ENCODE measurements around the gene POPDC2. TPM values are rescaled to one million over a fixed set of nuclear protein-coding genes. Genes with fewer than 3 reads are reported as not detected.
"Not testable (repeated sequence)": the region's sequence is repeated elsewhere in the genome, so short reads cannot be mapped to it uniquely, and the experiment has no call there.

POPDC2 gene
- total RNA-seq, 2 experiments from 2014 or later = 1.4 to 1.7 TPM

DNA sequence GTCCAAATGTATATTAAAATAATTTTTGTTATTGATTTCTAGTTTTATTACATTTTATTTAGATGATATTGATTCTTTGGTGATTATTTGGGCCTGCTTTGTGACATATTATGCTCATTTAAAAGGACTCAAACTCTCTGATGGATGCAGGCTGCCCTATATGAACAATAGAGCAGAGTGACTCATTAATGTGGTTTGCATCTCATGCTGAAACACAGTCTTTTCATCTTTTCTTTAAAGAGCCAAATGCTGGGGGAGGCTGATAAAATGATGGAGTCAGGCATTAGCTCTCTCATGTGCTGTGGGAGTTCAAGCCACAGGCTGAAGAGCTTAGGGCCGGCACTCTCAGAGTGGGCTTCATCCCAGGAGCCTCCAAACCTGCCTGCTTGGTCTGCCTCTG is 55.5 kb downstream of the POPDC2 start:
- peaks cover 2% of the 10 kb centered on the region for H3K27me3 Mint-ChIP-seq
- intact Hi-C loops (cut with DNase I, micrococcal nuclease) = no loop called here
- DNase-seq (no peak), ATAC-seq (peak; percentile 78)
- ChIA-PET CTCF (no interaction called here), POLR2A (no interaction called here)
- no peaks in the 10 kb centered on the region for H3K9me3 Mint-ChIP-seq (ENCODE audit: low read depth)
- H3K4me1 Mint-ChIP-seq = peaks cover 6% of the 10 kb centered on the region
- no peak overlapping the region for H3K4me3 Mint-ChIP-seq
- H3K27ac Mint-ChIP-seq = no peak overlapping the region
- no peaks in the 10 kb centered on the region for H3K36me3 Mint-ChIP-seq (ENCODE audit: low read depth)

- intact Hi-C loops (cut with DNase I, micrococcal nuclease) = no loop called here
- no peak for ATAC-seq
Measured at GRCh38 chr3:119602676-119603075, 57.7 kb downstream of the POPDC2 start.

GRCh38 chr3:119601154-119601553 is 59.2 kb downstream of the POPDC2 start:
- intact Hi-C loops (cut with DNase I, micrococcal nuclease) = loop anchor here in 1 of 2 experiments (2.0 kb wide), 1 partner anchor 76 kb away; the partner anchor contains the start of gene COX17
- H3K9me3 Mint-ChIP-seq (ENCODE audit: low read depth) = no peaks in the 10 kb centered on the region
- ATAC-seq = peak; percentile 70
- peaks cover 8% of the 10 kb centered on the region for H3K4me1 Mint-ChIP-seq
- ChIA-PET POLR2A (no interaction called here), CTCF (no interaction called here)
- H3K27ac Mint-ChIP-seq = no peak overlapping the region
- no peak overlapping the region for H3K4me3 Mint-ChIP-seq
- H3K36me3 Mint-ChIP-seq (ENCODE audit: low read depth) = no peaks in the 10 kb centered on the region
- no peaks in the 10 kb centered on the region for H3K27me3 Mint-ChIP-seq
- DNase-seq = peak; percentile 44

More at GRCh38 chr3:119602676-119603075, 57.7 kb downstream of the POPDC2 start:
- Mint-ChIP-seq H3K27me3 (no peaks in the 10 kb centered on the region), H3K4me3 (no peak overlapping the region), H3K27ac (no peak overlapping the region), H3K36me3 (ENCODE audit: low read depth) (no peaks in the 10 kb centered on the region), H3K4me1 (peaks cover 6% of the 10 kb centered on the region), H3K9me3 (ENCODE audit: low read depth) (no peaks in the 10 kb centered on the region)
- no peak for DNase-seq
- ChIA-PET POLR2A (no interaction called here), CTCF (no interaction called here)

GRCh38 chr3:119600732-119601131 is 59.7 kb downstream of the POPDC2 start:
- POLR2A ChIA-PET = no interaction called here
- intact Hi-C loops (cut with DNase I, micrococcal nuclease) = loop anchor here in 1 of 2 experiments (2.0 kb wide), 1 partner anchor 76 kb away; the partner anchor contains the start of gene COX17
- Mint-ChIP-seq H3K27ac (no peak overlapping the region), H3K36me3 (ENCODE audit: low read depth) (no peaks in the 10 kb centered on the region), H3K9me3 (ENCODE audit: low read depth) (no peaks in the 10 kb centered on the region), H3K4me1 (peaks cover 8% of the 10 kb centered on the region), H3K27me3 (no peaks in the 10 kb centered on the region), H3K4me3 (no peak overlapping the region)
- CTCF ChIA-PET = interaction anchor here (0.6 to 1.1 kb wide), 2 partner anchors 80 to 102 kb away, joined by 3 to 4 read pairs; partner anchors contain the start of gene TIMMDC1
- ATAC-seq (peak; percentile 80), DNase-seq (peak; percentile 65)

- H3K4me1 Mint-ChIP-seq = peaks cover 8% of the 10 kb centered on the region
Measured at GRCh38 chr3:119599558-119600174, 60.7 kb downstream of the POPDC2 start.

GRCh38 chr3:119598410-119599098 is 61.8 kb downstream of the POPDC2 start:
- CTCF ChIA-PET = no interaction called here
- no peak for DNase-seq
- H3K36me3 Mint-ChIP-seq (ENCODE audit: low read depth) = no peaks in the 10 kb centered on the region
- intact Hi-C loops (cut with DNase I, micrococcal nuclease) = no loop called here
- peak; percentile 23 for ATAC-seq
- H3K27me3 Mint-ChIP-seq = no peaks in the 10 kb centered on the region
- no peak overlapping the region for H3K27ac Mint-ChIP-seq
- POLR2A ChIA-PET = no interaction called here
- no peak overlapping the region for H3K4me3 Mint-ChIP-seq
- H3K4me1 Mint-ChIP-seq = peaks cover 6% of the 10 kb centered on the region
- no peaks in the 10 kb centered on the region for H3K9me3 Mint-ChIP-seq (ENCODE audit: low read depth)

More at GRCh38 chr3:119599558-119600174, 60.7 kb downstream of the POPDC2 start:
- POLR2A ChIA-PET = no interaction called here
- Mint-ChIP-seq H3K36me3 (ENCODE audit: low read depth) (no peaks in the 10 kb centered on the region), H3K27ac (no peak overlapping the region), H3K4me3 (no peak overlapping the region), H3K9me3 (ENCODE audit: low read depth) (no peaks in the 10 kb centered on the region), H3K27me3 (no peaks in the 10 kb centered on the region)
- ATAC-seq (no peak), DNase-seq (no peak)
- intact Hi-C loops (cut with DNase I, micrococcal nuclease) = loop anchor here in 1 of 2 experiments (2.0 kb wide), 1 partner anchor 77 kb away; the partner anchor contains the start of gene COX17
- CTCF ChIA-PET = interaction anchor here (0.5 to 1.1 kb wide), 2 partner anchors 81 to 177 kb away, joined by 4 read pairs; no protein-coding TSS in a partner anchor

GRCh38 chr3:119597548-119598288 is 62.7 kb downstream of the POPDC2 start, which contains the start of gene PLA1A:
Gene PLA1A (plus strand): TSS chr3:119597885. CDS start chr3:119597914, 29 bp downstream.
- ChIA-PET CTCF (no interaction called here), POLR2A (no interaction called here)
- DNase-seq (no peak), ATAC-seq (no peak)
- peaks cover 6% of the 10 kb centered on the region for H3K4me1 Mint-ChIP-seq
- intact Hi-C loops (cut with DNase I, micrococcal nuclease) = no loop called here
- peaks cover 2% of the 10 kb centered on the region for H3K27me3 Mint-ChIP-seq
- H3K9me3 Mint-ChIP-seq (ENCODE audit: low read depth) = no peaks in the 10 kb centered on the region
- H3K4me3 Mint-ChIP-seq = no peak within 1 kb of the TSS
- no peak within 1 kb of the TSS for H3K27ac Mint-ChIP-seq
- no peaks in the 10 kb centered on the region for H3K36me3 Mint-ChIP-seq (ENCODE audit: low read depth)

DNA sequence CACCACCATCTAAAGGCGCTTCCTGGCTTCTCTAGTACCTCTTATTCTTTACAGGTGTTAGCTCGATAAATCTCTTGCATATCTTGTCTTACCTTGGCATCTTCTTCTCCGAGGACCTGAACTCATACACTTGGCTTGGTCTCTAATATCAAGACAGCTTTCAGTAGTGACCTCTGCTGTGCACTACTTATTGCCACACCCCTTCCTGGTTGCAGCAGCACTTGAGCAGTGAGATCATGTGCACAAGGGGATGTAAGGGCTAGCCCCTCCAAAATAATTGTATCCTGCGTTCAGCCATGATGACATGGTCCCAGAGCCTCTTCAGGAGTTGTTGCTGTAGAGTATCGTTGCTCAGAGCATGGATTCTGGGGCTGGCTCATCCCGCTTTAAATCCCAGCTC is 64.0 kb downstream of the POPDC2 start:
- DNase-seq (no peak), ATAC-seq (no peak)
- no peak overlapping the region for H3K4me3 Mint-ChIP-seq
- H3K36me3 Mint-ChIP-seq (ENCODE audit: low read depth) = no peaks in the 10 kb centered on the region
- ChIA-PET POLR2A (no interaction called here), CTCF (interaction anchor here (0.7 kb wide), 1 partner anchor 618 kb away, joined by 3 read pairs; no protein-coding TSS in a partner anchor)
- no peak overlapping the region for H3K27ac Mint-ChIP-seq
- no peaks in the 10 kb centered on the region for H3K9me3 Mint-ChIP-seq (ENCODE audit: low read depth)
- peaks cover 2% of the 10 kb centered on the region for H3K27me3 Mint-ChIP-seq
- H3K4me1 Mint-ChIP-seq = peaks cover 6% of the 10 kb centered on the region
- intact Hi-C loops (cut with DNase I, micrococcal nuclease) = no loop called here

DNA sequence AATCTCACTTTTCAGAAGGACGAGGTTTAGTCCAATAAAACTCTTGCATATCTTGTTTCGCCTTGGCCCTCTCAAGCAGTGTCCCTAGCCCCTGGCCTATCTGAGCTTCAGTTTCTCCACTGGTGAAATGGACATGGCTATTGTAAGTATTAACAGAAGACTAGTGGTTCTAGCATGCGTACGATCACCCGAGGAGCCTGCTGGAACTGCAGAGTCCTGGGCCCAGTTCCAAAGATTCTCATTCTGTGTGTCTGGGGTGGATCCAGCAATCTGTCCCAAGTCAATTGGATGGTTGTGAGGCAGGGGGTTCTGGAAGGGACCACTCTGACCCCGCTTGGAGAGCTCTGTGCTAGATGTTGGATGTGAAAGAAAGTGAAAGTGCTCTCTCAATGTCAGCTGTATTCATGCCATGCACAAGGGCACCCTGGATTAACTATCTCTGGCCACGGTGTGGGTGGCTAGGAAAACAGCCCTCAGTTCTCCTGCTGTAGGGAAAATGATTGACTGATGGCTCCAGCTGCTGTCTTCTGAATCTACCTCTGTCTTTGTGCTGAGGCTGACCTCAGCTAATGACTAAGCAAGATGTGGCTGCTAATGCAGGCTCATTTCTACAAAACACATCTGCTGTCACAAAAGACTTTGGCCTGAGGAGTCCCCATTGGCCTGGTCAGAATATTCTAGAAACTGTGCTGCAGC is 64.6 kb downstream of the POPDC2 start:
- peaks cover 2% of the 10 kb centered on the region for H3K27me3 Mint-ChIP-seq
- H3K4me3 Mint-ChIP-seq = no peak overlapping the region
- no peak overlapping the region for H3K27ac Mint-ChIP-seq
- no peak for DNase-seq
- intact Hi-C loops (cut with DNase I, micrococcal nuclease) = no loop called here
- POLR2A ChIA-PET = no interaction called here
- CTCF ChIA-PET = no interaction called here
- no peaks in the 10 kb centered on the region for H3K9me3 Mint-ChIP-seq (ENCODE audit: low read depth)
- no peaks in the 10 kb centered on the region for H3K36me3 Mint-ChIP-seq (ENCODE audit: low read depth)
- no peak for ATAC-seq
- H3K4me1 Mint-ChIP-seq = peaks cover 2% of the 10 kb centered on the region

GRCh38 chr3:119594929-119595328 is 65.5 kb downstream of the POPDC2 start:
- H3K9me3 Mint-ChIP-seq (ENCODE audit: low read depth); H3K36me3 Mint-ChIP-seq (ENCODE audit: low read depth); POLR2A ChIA-PET; H3K27ac Mint-ChIP-seq; ATAC-seq; H3K27me3 Mint-ChIP-seq; intact Hi-C loops (cut with DNase I, micrococcal nuclease); DNase-seq; H3K4me3 Mint-ChIP-seq; H3K4me1 Mint-ChIP-seq; CTCF ChIA-PET: not testable (repeated sequence)

DNA sequence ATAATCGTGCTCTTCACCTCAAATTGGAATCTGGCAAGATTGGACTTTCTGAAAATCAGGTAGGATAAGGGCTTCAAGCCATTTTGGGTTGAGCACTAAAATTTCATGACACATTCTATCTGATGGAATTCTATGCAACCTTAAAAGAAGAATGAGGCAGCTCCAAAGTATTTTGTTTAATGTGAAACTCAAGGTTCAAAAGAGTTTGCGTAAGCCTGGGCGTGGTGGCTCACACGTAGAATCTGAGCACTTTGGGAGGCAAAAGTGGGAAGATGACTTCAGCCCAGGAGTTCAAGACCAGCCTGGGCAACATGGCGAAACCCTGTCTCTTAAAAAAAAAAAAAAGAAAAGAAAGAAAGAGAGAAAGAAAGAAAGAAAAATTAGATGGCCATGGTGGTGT is 66.3 kb downstream of the POPDC2 start:
- H3K4me1 Mint-ChIP-seq = peaks cover 2% of the 10 kb centered on the region
- no peaks in the 10 kb centered on the region for H3K36me3 Mint-ChIP-seq (ENCODE audit: low read depth)
- ChIA-PET CTCF (no interaction called here), POLR2A (no interaction called here)
- H3K27me3 Mint-ChIP-seq = peaks cover 8% of the 10 kb centered on the region
- H3K9me3 Mint-ChIP-seq (ENCODE audit: low read depth) = no peaks in the 10 kb centered on the region
- H3K27ac Mint-ChIP-seq = no peak overlapping the region
- intact Hi-C loops (cut with DNase I, micrococcal nuclease) = no loop called here
- no peak overlapping the region for H3K4me3 Mint-ChIP-seq
- no peak for ATAC-seq
- DNase-seq = no peak

All from activated CD4-positive, alpha-beta T cell treated with anti-CD3 and anti-CD28 coated beads for 36 hours (primary cell).